Measurements from ENCODE around the gene YPEL4.
A peak's percentile ranks its signal among the peaks of the same experiment; 100 is the strongest.

Gene YPEL4

GRCh38 chr11:57639321-57640067 is 10.2 kb downstream of the YPEL4 start:
- intact Hi-C loops (cut with DNase I), result loop anchor here (10.0 kb wide), 1 partner anchor 105 kb away; the partner anchor contains the start of genes SMTNL1 and TIMM10
- DNase-seq, result no peak

GRCh38 chr11:57638811-57639320 is 10.8 kb downstream of the YPEL4 start:
- intact Hi-C loops (cut with DNase I), result no loop called here
- peak in 2 of 42 donors; percentile 31 to 36 for DNase-seq

- intact Hi-C loops (cut with DNase I), result no loop called here
- peak; percentile 45 to 92 (median 77) for DNase-seq
Observed at GRCh38 chr11:57638005-57638781, 11.5 kb downstream of the YPEL4 start.

GRCh38 chr11:57637626-57638004 is 12.1 kb downstream of the YPEL4 start:
- DNase-seq, result peak in 1 of 42 donors; percentile 29
- intact Hi-C loops (cut with DNase I), result no loop called here

- intact Hi-C loops (cut with DNase I), result no loop called here
- no peak for DNase-seq
Observed at GRCh38 chr11:57635246-57635645, 14.5 kb downstream of the YPEL4 start.

- intact Hi-C loops (cut with DNase I), result no loop called here
- no peak for DNase-seq
Observed at GRCh38 chr11:57634311-57634710, 15.4 kb downstream of the YPEL4 start.

GRCh38 chr11:57633394-57634070 is 16.2 kb downstream of the YPEL4 start:
- intact Hi-C loops (cut with DNase I), result no loop called here
- DNase-seq, result no peak

GRCh38 chr11:57632116-57632515 is 17.6 kb downstream of the YPEL4 start:
- DNase-seq, result no peak
- intact Hi-C loops (cut with DNase I), result no loop called here

GRCh38 chr11:57630171-57630570 is 19.5 kb downstream of the YPEL4 start:
- no peak for DNase-seq
- intact Hi-C loops (cut with DNase I), result no loop called here

- no peak for DNase-seq
- intact Hi-C loops (cut with DNase I), result no loop called here
Observed at GRCh38 chr11:57626895-57627294, 22.8 kb downstream of the YPEL4 start.

GRCh38 chr11:57624864-57625263 is 24.8 kb downstream of the YPEL4 start:
- intact Hi-C loops (cut with DNase I), result no loop called here
- DNase-seq, result no peak

GRCh38 chr11:57622263-57622662 is 27.4 kb downstream of the YPEL4 start:
- no peak for DNase-seq
- intact Hi-C loops (cut with DNase I), result no loop called here

GRCh38 chr11:57620467-57620866 is 29.2 kb downstream of the YPEL4 start:
- intact Hi-C loops (cut with DNase I), result no loop called here
- DNase-seq, result no peak

- no peak for DNase-seq
- intact Hi-C loops (cut with DNase I), result no loop called here
Observed at GRCh38 chr11:57619331-57619730, 30.4 kb downstream of the YPEL4 start.

- DNase-seq, result no peak
- intact Hi-C loops (cut with DNase I), result no loop called here
Observed at GRCh38 chr11:57618438-57618837, 31.3 kb downstream of the YPEL4 start.

- intact Hi-C loops (cut with DNase I), result no loop called here
Observed at GRCh38 chr11:57616595-57616994, 33.1 kb downstream of the YPEL4 start.

GRCh38 chr11:57615308-57615707 is 34.4 kb downstream of the YPEL4 start:
- DNase-seq, result no peak
- intact Hi-C loops (cut with DNase I), result no loop called here

More at GRCh38 chr11:57616595-57616994, 33.1 kb downstream of the YPEL4 start:
- DNase-seq, result no peak

GRCh38 chr11:57614234-57614772 is 35.4 kb downstream of the YPEL4 start:
- no peak for DNase-seq
- intact Hi-C loops (cut with DNase I), result no loop called here

GRCh38 chr11:57610170-57610569 is 39.5 kb downstream of the YPEL4 start:
- intact Hi-C loops (cut with DNase I), result no loop called here
- no peak for DNase-seq

GRCh38 chr11:57605028-57605420 is 44.7 kb downstream of the YPEL4 start:
- intact Hi-C loops (cut with DNase I), result no loop called here
- no peak for DNase-seq

All from head of caudate nucleus (tissue), 42 donors.